OCI-LY3 (cell line): ENCODE data around the gene TRMT1.

Source experiments
- H2AFZ ChIP-seq: fragments of 200-600, 300-600 bp; shearing (Covaris generic); 2 replicates; pipeline ENCODE4 v1.6.0; 2014; ENCODE audit warnings: antibody characterized with exemption, low read depth, low read length
- H3K27ac ChIP-seq: fragments of 200-600, 300-600 bp; sonication (generic); 2 replicates; pipeline ENCODE4 v1.5.1; 2014; ENCODE audit warnings: mild to moderate bottlenecking, low read length, moderate library complexity, mixed read lengths
- H3K27me3 ChIP-seq: fragments of 200-600, 300-600 bp; sonication (generic); 2 replicates; pipeline ENCODE4 v1.6.1; 2014; ENCODE audit warnings: low read depth, low read length, mixed read lengths
- H3K36me3 ChIP-seq: fragments of 200-600, 300-600 bp; sonication (generic); replicated peaks from 2 replicates; pipeline ENCODE3; 2014; ENCODE audit warnings: low read depth, low read length, mixed read lengths
- H3K4me1 ChIP-seq: fragments of 300-600, 200-600 bp; sonication (generic); 2 replicates; pipeline ENCODE4 v1.6.1; 2014; ENCODE audit warnings: low read length, mixed read lengths
- H3K4me2 ChIP-seq: fragments of 200-600, 300-600 bp; sonication (generic); 2 replicates; pipeline ENCODE4 v1.6.1; 2014; ENCODE audit warnings: low read length, mixed read lengths
- H3K4me3 ChIP-seq: fragments of 300-600, 200-600 bp; sonication (generic); 2 replicates; pipeline ENCODE4 v1.5.1; 2014; ENCODE audit warnings: antibody characterized with exemption, mild to moderate bottlenecking, low read length, moderate library complexity
- H3K79me2 ChIP-seq: fragments of 300-600, 200-600 bp; shearing (Covaris generic); 2 replicates; pipeline ENCODE4 v1.6.1; 2014; ENCODE audit warnings: mild to moderate bottlenecking, low read length, mixed read lengths
- H3K9ac ChIP-seq: fragments of 300-600, 200-600 bp; shearing (Covaris generic); 2 replicates; pipeline ENCODE4 v1.6.0; 2014; ENCODE audit warnings: mild to moderate bottlenecking, low read length, moderate library complexity
- H3K9me3 ChIP-seq: fragments of 200-600, 300-600 bp; shearing (Covaris generic); 2 replicates; pipeline ENCODE4 v1.6.1; 2014; ENCODE audit warnings: low read length, mixed read lengths; ENCODE audit not compliant: insufficient read depth
- H4K20me1 ChIP-seq: fragments of 200-600, 300-600 bp; sonication (generic); 2 replicates; pipeline ENCODE4 v1.6.1; 2016; ENCODE audit warnings: low read length, mixed read lengths; ENCODE audit not compliant: insufficient read depth
- CTCF ChIP-seq: fragments of 200-600, 300-600 bp; sonication (generic); IDR thresholded peaks from 2 replicates; pipeline ENCODE4 v1.5.1; 2014; ENCODE audit warnings: antibody characterized with exemption, low read length, low read depth
- EZH2phosphoT487 ChIP-seq: fragments of 200-600 bp; shearing (Covaris generic); IDR thresholded peaks from 2 replicates; pipeline ENCODE4 v1.6.1; 2018; ENCODE audit warnings: antibody characterized with exemption, mixed run types, low read depth

The TRMT1 gene

GRCh38 chr19:13072188-13072908, 44.2 kb downstream of the TRMT1 start:
- TF ChIP-seq EZH2phosphoT487 (no peak), CTCF (no peak)
- no peak overlapping the region for H3K27ac ChIP-seq
- H3K36me3 ChIP-seq, result no peaks in the 10 kb centered on the region
- H3K4me3 ChIP-seq, result no peak overlapping the region
- no peaks in the 10 kb centered on the region for H3K9me3 ChIP-seq
- H3K9ac ChIP-seq, result no peak overlapping the region
- no peaks in the 10 kb centered on the region for H4K20me1 ChIP-seq
- H3K79me2 ChIP-seq, result no peaks in the 10 kb centered on the region
- H3K4me1 ChIP-seq, result no peaks in the 10 kb centered on the region
- no peaks in the 10 kb centered on the region for H3K27me3 ChIP-seq
- no peak overlapping the region for H2AFZ ChIP-seq
- no peak overlapping the region for H3K4me2 ChIP-seq

GRCh38 chr19:13071444-13072187, 44.9 kb downstream of the TRMT1 start:
- Histone ChIP-seq H3K4me1 (no peaks in the 10 kb centered on the region), H4K20me1 (no peaks in the 10 kb centered on the region), H3K27me3 (no peaks in the 10 kb centered on the region), H3K36me3 (no peaks in the 10 kb centered on the region), H3K9ac (no peak overlapping the region), H2AFZ (no peak overlapping the region), H3K9me3 (no peaks in the 10 kb centered on the region), H3K4me2 (no peak overlapping the region), H3K4me3 (no peak overlapping the region), H3K79me2 (no peaks in the 10 kb centered on the region), H3K27ac (no peak overlapping the region)
- no peak for TF ChIP-seq CTCF
- TF ChIP-seq EZH2phosphoT487, result no peak

GRCh38 chr19:13070425-13071140, 46.0 kb downstream of the TRMT1 start:
- H3K79me2 ChIP-seq, result no peaks in the 10 kb centered on the region
- H3K4me1 ChIP-seq, result no peaks in the 10 kb centered on the region
- H4K20me1 ChIP-seq, result no peaks in the 10 kb centered on the region
- no peak overlapping the region for H2AFZ ChIP-seq
- no peak overlapping the region for H3K27ac ChIP-seq
- H3K4me3 ChIP-seq, result no peak overlapping the region
- H3K9ac ChIP-seq, result no peak overlapping the region
- no peak overlapping the region for H3K4me2 ChIP-seq
- no peaks in the 10 kb centered on the region for H3K27me3 ChIP-seq
- H3K36me3 ChIP-seq, result no peaks in the 10 kb centered on the region
- H3K9me3 ChIP-seq, result no peaks in the 10 kb centered on the region
- TF ChIP-seq CTCF (no peak), EZH2phosphoT487 (no peak)
